ENCODE data around the gene FOSB.

FOSB gene

DNA sequence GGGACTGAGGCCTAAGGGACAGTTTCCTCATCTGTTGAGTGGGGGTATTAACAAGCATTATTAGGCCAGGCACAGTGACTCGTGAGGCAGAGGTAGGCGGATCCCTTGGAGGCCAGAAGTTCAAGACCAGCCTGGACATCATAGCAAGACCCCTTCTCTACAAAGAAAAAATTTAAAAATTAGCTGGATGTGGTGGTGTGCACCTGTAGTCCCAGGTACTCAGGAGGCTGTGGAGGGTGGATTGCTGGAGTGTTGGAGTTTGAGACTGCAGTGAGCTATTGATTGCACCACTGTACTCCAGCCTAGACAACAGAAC is 11.3 kb upstream of the FOSB start:
- in situ Hi-C loops (cut with HindIII; ENCODE audit: low sequenced_read_pairs): no loop called here
- no peak overlapping the region for H3K4me3 ChIP-seq (ENCODE audit: low read depth, low read length)
- TF ChIP-seq, protein P1, sequence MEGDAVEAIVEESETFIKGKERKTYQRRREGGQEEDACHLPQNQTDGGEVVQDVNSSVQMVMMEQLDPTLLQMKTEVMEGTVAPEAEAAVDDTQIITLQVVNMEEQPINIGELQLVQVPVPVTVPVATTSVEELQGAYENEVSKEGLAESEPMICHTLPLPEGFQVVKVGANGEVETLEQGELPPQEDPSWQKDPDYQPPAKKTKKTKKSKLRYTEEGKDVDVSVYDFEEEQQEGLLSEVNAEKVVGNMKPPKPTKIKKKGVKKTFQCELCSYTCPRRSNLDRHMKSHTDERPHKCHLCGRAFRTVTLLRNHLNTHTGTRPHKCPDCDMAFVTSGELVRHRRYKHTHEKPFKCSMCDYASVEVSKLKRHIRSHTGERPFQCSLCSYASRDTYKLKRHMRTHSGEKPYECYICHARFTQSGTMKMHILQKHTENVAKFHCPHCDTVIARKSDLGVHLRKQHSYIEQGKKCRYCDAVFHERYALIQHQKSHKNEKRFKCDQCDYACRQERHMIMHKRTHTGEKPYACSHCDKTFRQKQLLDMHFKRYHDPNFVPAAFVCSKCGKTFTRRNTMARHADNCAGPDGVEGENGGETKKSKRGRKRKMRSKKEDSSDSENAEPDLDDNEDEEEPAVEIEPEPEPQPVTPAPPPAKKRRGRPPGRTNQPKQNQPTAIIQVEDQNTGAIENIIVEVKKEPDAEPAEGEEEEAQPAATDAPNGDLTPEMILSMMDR (IDR thresholded peaks at IDR 0.05; ENCODE audit: low read depth, low read length, missing control alignments): no peak
- no peak for DNase-seq (ENCODE audit: low read depth)

DNA sequence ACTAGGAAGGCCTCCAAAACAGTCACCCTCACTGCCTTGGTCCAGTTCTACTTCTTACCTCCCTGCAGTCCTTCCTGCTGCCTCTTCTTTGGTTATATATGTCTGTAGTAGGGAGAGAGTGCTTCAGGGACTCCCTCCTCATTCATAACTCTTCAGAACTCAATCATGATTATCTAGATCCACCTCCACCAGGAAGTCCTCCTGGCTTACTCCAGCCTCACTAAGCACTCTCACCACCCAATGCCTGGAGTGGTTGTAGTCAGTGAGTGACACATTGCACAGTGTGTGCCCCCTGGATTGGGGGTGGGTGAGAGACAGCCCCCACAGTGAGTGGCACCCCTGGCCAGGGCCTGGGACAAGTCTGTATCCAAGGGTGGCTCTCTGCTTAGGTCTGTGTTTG is 10.0 kb upstream of the FOSB start:
- H3K4me3 ChIP-seq (ENCODE audit: low read depth, low read length): no peak overlapping the region
- in situ Hi-C loops (cut with HindIII; ENCODE audit: low sequenced_read_pairs): no loop called here
- TF ChIP-seq, protein P1 (IDR thresholded peaks at IDR 0.05; ENCODE audit: low read depth, low read length, missing control alignments): no peak
- DNase-seq (ENCODE audit: low read depth): no peak

DNA sequence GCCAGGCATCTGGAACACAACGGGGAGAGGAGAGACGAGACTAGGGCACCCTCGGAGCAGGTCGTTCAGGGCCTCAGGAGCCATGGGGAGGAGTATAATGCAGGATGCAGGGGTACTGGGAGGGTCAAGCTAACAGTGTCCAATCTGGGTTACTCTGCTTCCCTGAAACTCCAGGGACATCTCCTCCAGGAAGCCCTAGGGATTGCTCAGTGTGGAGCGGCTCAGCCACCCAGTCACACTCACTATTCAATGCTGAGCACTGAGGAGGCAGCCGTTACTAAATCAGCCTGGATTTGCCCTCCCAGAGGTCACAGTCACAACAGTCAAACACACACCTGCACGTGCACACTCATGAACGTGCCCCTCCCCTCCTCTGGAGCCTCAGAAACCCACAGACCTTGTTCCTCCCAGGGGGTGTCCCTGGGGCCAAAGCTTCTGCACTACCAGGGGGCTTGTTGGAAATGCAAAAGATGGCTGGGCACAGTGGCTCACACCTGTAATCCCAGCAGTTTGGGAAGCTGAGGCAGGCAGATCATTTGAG is 6.9 kb upstream of the FOSB start:
- H3K4me3 ChIP-seq (ENCODE audit: low read depth, low read length): no peak overlapping the region
- TF ChIP-seq, protein P1 (IDR thresholded peaks at IDR 0.05; ENCODE audit: low read depth, low read length, missing control alignments): no peak
- no peak for DNase-seq (ENCODE audit: low read depth)
- in situ Hi-C loops (cut with HindIII; ENCODE audit: low sequenced_read_pairs): no loop called here

DNA sequence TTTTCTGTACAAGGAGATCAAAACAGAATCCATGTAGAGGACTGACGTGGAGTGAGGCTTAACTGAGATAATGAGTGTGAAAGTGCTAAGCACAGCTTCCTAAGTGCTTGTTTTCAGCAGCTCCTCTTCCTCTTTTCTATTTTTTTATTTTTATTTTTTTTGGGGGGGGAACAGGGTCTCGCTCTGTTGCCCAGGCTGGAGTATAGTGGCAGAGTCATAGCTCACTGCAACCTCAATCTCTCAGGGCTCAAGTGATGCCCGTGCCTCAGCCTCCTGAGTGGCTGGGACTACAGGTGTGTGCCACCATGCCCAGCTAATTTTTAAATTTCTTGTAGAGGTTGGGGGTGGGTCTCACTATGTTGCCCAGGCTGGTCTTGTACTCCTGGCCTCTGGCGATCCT is 5.6 kb upstream of the FOSB start:
- in situ Hi-C loops (cut with HindIII; ENCODE audit: low sequenced_read_pairs): no loop called here
- H3K4me3 ChIP-seq (ENCODE audit: low read depth, low read length): no peak overlapping the region
- TF ChIP-seq, protein P1 (IDR thresholded peaks at IDR 0.05; ENCODE audit: low read depth, low read length, missing control alignments): no peak
- DNase-seq (ENCODE audit: low read depth): no peak

DNA sequence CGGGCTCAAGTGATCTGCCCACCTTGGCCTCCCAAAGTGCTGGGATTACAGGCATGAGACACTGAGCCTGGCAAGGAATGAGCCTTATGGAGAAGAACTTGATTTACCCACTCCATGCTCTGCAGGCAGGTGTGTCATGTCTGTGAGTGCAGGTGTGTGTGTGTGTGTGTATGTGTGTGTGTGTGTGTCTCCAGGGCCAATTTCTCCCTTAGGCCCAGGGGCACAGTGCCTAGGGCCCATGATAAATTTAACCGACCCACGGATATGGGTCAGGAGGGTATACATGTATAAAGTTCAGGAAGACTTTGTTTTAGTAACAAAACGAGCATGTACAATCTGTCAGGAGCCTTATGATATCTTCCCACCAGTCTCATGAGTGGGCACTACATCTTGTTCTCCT is 4.6 kb upstream of the FOSB start:
- in situ Hi-C loops (cut with HindIII; ENCODE audit: low sequenced_read_pairs): no loop called here
- DNase-seq (ENCODE audit: low read depth): no peak
- no peak overlapping the region for H3K4me3 ChIP-seq (ENCODE audit: low read depth, low read length)
- TF ChIP-seq, protein P1 (IDR thresholded peaks at IDR 0.05; ENCODE audit: low read depth, low read length, missing control alignments): no peak

DNA sequence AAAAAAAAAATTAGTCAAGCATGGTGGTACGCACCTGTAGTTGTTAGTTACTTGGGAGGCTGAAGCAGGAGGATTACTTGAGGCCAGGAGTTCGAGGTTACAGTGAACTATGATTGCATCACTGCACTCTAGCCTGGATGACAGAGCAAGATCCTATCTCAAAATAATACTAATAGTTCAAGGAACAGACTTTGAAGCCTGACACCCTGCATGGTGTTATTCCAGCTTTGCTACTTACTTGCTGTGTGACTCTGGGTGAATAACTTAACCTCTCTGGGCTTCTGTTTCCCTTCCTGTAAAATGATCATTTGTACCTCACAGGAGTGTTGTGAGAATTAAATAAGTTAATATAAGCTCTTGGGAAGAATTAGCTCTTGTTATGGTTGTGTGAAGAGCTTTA is 3.5 kb upstream of the FOSB start:
- DNase-seq (ENCODE audit: low read depth): no peak
- TF ChIP-seq, protein P1 (IDR thresholded peaks at IDR 0.05; ENCODE audit: low read depth, low read length, missing control alignments): no peak
- in situ Hi-C loops (cut with HindIII; ENCODE audit: low sequenced_read_pairs): no loop called here
- no peak overlapping the region for H3K4me3 ChIP-seq (ENCODE audit: low read depth, low read length)
